WTC11 (cell line): ENCODE results near the gene COQ7. TPM values are rescaled to one million over a fixed set of nuclear protein-coding genes. Genes with fewer than 3 reads are reported as not detected.

Experiments
- ATAC-seq: fragments of 200-7000 bp; cut with Tn5 transposase; 2 replicates; pipeline ENCODE4 v1.10.0; 2021; ENCODE audit warnings: mild to moderate bottlenecking, moderate library complexity
- CTCF ChIA-PET: fragments of 300-600 bp; sonication (Branson Sonifier 250); formaldehyde crosslinking; loops from one replicate; lab custom pipeline; 2021; ENCODE audit warnings: antibody characterized with exemption; lab: Charles Lee
- POLR2A ChIA-PET: fragments of 350-600 bp; sonication (Branson Sonifier 250); formaldehyde crosslinking; loops from one replicate; lab custom pipeline; 2021; ENCODE audit warnings: antibody characterized with exemption; lab: Charles Lee
- DNase-seq: peaks from one replicate; pipeline ENCODE4 v3.0.0; 2021; ENCODE audit warnings: low spot score
- H3K27ac Mint-ChIP-seq: 2 replicates; pipeline ENCODE4 v1.8.0; 2021; ENCODE audit warnings: mixed read lengths
- H3K27me3 Mint-ChIP-seq: 2 replicates; pipeline ENCODE4 v1.8.0; 2021; ENCODE audit warnings: low read depth, mild to moderate bottlenecking, moderate library complexity, mixed read lengths
- H3K36me3 Mint-ChIP-seq: 2 replicates; pipeline ENCODE4 v1.8.0; 2021; ENCODE audit warnings: mixed read lengths
- H3K4me1 Mint-ChIP-seq: 2 replicates; pipeline ENCODE4 v1.8.0; 2022; ENCODE audit warnings: mixed read lengths
- H3K4me3 Mint-ChIP-seq: 2 replicates; pipeline ENCODE4 v1.8.0; 2021; ENCODE audit warnings: mild to moderate bottlenecking, moderate library complexity, mixed read lengths
- H3K9me3 Mint-ChIP-seq: 2 replicates; pipeline ENCODE4 v1.8.0; 2021; ENCODE audit warnings: mixed read lengths
- ATF3 ChIP-seq: sonication (generic); formaldehyde crosslinking; conservative IDR thresholded peaks from 2 replicates; pipeline ENCODE4 v1.8.1; 2022; ENCODE audit warnings: mild to moderate bottlenecking, missing genetic modification reagents
- CREB1 ChIP-seq: sonication (generic); formaldehyde crosslinking; IDR thresholded peaks from 2 replicates; pipeline ENCODE4 v1.8.0; 2023; ENCODE audit warnings: mild to moderate bottlenecking, missing genetic modification reagents
- E2F5 ChIP-seq: sonication (generic); formaldehyde crosslinking; IDR thresholded peaks from 2 replicates; pipeline ENCODE4 v1.8.1; 2022; ENCODE audit warnings: mild to moderate bottlenecking, moderate library complexity, missing genetic modification reagents
- EMX1 ChIP-seq: fragments of 250-450 bp; sonication (Bioruptor Pico); IDR thresholded peaks from 2 replicates; pipeline ENCODE4 v1.8.0; 2021; ENCODE audit warnings: mild to moderate bottlenecking
- GABPB1 ChIP-seq: sonication (generic); formaldehyde crosslinking; IDR thresholded peaks from 2 replicates; pipeline ENCODE4 v1.8.1; 2023; ENCODE audit warnings: mild to moderate bottlenecking, missing genetic modification reagents
- JAZF1 ChIP-seq: fragments of 250-450 bp; sonication (Bioruptor Pico); IDR thresholded peaks from 2 replicates; pipeline ENCODE4 v1.9.0; 2021; ENCODE audit warnings: moderate library complexity, mild to moderate bottlenecking, inconsistent platforms
- NFATC4 ChIP-seq: fragments of 250-450 bp; sonication (Bioruptor Pico); IDR thresholded peaks from 2 replicates; pipeline ENCODE4 v1.9.0; 2021; ENCODE audit warnings: mild to moderate bottlenecking
- NFYB ChIP-seq: sonication (generic); formaldehyde crosslinking; conservative IDR thresholded peaks from 2 replicates; pipeline ENCODE4 v1.8.0; 2022; ENCODE audit warnings: low read depth, missing genetic modification reagents
- SOX15 ChIP-seq: fragments of 250-450 bp; sonication (Bioruptor Pico); IDR thresholded peaks from 2 replicates; pipeline ENCODE4 v1.9.0; 2021; ENCODE audit warnings: mild to moderate bottlenecking
- TEAD4 ChIP-seq: sonication (generic); formaldehyde crosslinking; IDR thresholded peaks from 2 replicates; pipeline ENCODE4 v1.8.0; 2022; ENCODE audit warnings: mild to moderate bottlenecking, missing genetic modification reagents
- ZBTB21 ChIP-seq: sonication (generic); formaldehyde crosslinking; IDR thresholded peaks from 2 replicates; pipeline ENCODE4 v1.8.1; 2023; ENCODE audit warnings: mild to moderate bottlenecking, missing genetic modification reagents, borderline replicate concordance
- ZMAT4 ChIP-seq: fragments of 250-450 bp; sonication (Bioruptor Pico); IDR thresholded peaks from 2 replicates; pipeline ENCODE4 v1.9.0; 2021; ENCODE audit warnings: mild to moderate bottlenecking
- ZNF423 ChIP-seq: fragments of 250-450 bp; sonication (Bioruptor Pico); IDR thresholded peaks from 2 replicates; pipeline ENCODE4 v2.1.2; 2022; ENCODE audit warnings: mild to moderate bottlenecking, moderate library complexity
- ZNF532 ChIP-seq: fragments of 250-450 bp; sonication (Bioruptor Pico); IDR thresholded peaks from 2 replicates; pipeline ENCODE4 v1.9.0; 2021; ENCODE audit warnings: mild to moderate bottlenecking, borderline replicate concordance
- total RNA-seq: library from RNA; stranded (reverse); gene quantifications from 3 replicates; pipeline ENCODE4 v1.2.3, GENCODE V29; 2021
- TF ChIP-seq, protein P1 (sequence below): sonication (generic); formaldehyde crosslinking; IDR thresholded peaks from 2 replicates; pipeline ENCODE4 v1.8.0; 2023; ENCODE audit warnings: mild to moderate bottlenecking, missing genetic modification reagents
- TF ChIP-seq, protein P2 (sequence below): sonication (generic); formaldehyde crosslinking; IDR thresholded peaks from 2 replicates; pipeline ENCODE4 v1.8.0; 2022; ENCODE audit warnings: missing genetic modification reagents
- TF ChIP-seq, protein P3 (sequence below): sonication (generic); formaldehyde crosslinking; IDR thresholded peaks from 2 replicates; pipeline ENCODE4 v1.8.1; 2023; ENCODE audit warnings: mild to moderate bottlenecking, missing genetic modification reagents, moderate library complexity
- TF ChIP-seq, protein P4 (sequence below): sonication (generic); formaldehyde crosslinking; IDR thresholded peaks from 2 replicates; pipeline ENCODE4 v1.8.0; 2022; ENCODE audit warnings: mild to moderate bottlenecking, missing genetic modification reagents

COQ7 gene
- total RNA-seq, 1 experiment from 2014 or later: 20.7 TPM

- TF ChIP-seq, protein P1, sequence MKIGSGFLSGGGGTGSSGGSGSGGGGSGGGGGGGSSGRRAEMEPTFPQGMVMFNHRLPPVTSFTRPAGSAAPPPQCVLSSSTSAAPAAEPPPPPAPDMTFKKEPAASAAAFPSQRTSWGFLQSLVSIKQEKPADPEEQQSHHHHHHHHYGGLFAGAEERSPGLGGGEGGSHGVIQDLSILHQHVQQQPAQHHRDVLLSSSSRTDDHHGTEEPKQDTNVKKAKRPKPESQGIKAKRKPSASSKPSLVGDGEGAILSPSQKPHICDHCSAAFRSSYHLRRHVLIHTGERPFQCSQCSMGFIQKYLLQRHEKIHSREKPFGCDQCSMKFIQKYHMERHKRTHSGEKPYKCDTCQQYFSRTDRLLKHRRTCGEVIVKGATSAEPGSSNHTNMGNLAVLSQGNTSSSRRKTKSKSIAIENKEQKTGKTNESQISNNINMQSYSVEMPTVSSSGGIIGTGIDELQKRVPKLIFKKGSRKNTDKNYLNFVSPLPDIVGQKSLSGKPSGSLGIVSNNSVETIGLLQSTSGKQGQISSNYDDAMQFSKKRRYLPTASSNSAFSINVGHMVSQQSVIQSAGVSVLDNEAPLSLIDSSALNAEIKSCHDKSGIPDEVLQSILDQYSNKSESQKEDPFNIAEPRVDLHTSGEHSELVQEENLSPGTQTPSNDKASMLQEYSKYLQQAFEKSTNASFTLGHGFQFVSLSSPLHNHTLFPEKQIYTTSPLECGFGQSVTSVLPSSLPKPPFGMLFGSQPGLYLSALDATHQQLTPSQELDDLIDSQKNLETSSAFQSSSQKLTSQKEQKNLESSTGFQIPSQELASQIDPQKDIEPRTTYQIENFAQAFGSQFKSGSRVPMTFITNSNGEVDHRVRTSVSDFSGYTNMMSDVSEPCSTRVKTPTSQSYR (CRISPR knock-in tag): no peak
- TF ChIP-seq, protein P2, sequence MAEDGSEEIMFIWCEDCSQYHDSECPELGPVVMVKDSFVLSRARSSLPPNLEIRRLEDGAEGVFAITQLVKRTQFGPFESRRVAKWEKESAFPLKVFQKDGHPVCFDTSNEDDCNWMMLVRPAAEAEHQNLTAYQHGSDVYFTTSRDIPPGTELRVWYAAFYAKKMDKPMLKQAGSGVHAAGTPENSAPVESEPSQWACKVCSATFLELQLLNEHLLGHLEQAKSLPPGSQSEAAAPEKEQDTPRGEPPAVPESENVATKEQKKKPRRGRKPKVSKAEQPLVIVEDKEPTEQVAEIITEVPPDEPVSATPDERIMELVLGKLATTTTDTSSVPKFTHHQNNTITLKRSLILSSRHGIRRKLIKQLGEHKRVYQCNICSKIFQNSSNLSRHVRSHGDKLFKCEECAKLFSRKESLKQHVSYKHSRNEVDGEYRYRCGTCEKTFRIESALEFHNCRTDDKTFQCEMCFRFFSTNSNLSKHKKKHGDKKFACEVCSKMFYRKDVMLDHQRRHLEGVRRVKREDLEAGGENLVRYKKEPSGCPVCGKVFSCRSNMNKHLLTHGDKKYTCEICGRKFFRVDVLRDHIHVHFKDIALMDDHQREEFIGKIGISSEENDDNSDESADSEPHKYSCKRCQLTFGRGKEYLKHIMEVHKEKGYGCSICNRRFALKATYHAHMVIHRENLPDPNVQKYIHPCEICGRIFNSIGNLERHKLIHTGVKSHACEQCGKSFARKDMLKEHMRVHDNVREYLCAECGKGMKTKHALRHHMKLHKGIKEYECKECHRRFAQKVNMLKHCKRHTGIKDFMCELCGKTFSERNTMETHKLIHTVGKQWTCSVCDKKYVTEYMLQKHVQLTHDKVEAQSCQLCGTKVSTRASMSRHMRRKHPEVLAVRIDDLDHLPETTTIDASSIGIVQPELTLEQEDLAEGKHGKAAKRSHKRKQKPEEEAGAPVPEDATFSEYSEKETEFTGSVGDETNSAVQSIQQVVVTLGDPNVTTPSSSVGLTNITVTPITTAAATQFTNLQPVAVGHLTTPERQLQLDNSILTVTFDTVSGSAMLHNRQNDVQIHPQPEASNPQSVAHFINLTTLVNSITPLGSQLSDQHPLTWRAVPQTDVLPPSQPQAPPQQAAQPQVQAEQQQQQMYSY (CRISPR knock-in tag): no peak
- TF ChIP-seq ZBTB21 (no peak), CREB1 (CRISPR knock-in tag) (no peak), TEAD4 (CRISPR knock-in tag) (no peak)
Measured at GRCh38 chr16:19029980-19030379, 37.4 kb upstream of the COQ7 start (continued).

- Mint-ChIP-seq H3K9me3 (peaks cover 20% of the 10 kb centered on the region), H3K36me3 (peaks cover 11% of the 10 kb centered on the region), H3K27me3 (no peaks in the 10 kb centered on the region; the same call in 1 of the 2 replicates), H3K27ac (no peak overlapping the region), H3K4me3 (no peak overlapping the region), H3K4me1 (no peaks in the 10 kb centered on the region)
- no peak for ATAC-seq
- ChIA-PET POLR2A (no interaction called here), CTCF (no interaction called here)
- no peak for TF ChIP-seq ZMAT4
- peak; percentile 40 for TF ChIP-seq NFYB
- TF ChIP-seq ATF3 (CRISPR knock-in tag): no peak
- TF ChIP-seq, protein P3, sequence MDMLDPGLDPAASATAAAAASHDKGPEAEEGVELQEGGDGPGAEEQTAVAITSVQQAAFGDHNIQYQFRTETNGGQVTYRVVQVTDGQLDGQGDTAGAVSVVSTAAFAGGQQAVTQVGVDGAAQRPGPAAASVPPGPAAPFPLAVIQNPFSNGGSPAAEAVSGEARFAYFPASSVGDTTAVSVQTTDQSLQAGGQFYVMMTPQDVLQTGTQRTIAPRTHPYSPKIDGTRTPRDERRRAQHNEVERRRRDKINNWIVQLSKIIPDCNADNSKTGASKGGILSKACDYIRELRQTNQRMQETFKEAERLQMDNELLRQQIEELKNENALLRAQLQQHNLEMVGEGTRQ (CRISPR knock-in tag): peak; percentile 45; the same call in 1 of the 2 replicates
- DNase-seq: no peak
Measured at GRCh38 chr16:19031738-19032137, 35.7 kb upstream of the COQ7 start.

DNA sequence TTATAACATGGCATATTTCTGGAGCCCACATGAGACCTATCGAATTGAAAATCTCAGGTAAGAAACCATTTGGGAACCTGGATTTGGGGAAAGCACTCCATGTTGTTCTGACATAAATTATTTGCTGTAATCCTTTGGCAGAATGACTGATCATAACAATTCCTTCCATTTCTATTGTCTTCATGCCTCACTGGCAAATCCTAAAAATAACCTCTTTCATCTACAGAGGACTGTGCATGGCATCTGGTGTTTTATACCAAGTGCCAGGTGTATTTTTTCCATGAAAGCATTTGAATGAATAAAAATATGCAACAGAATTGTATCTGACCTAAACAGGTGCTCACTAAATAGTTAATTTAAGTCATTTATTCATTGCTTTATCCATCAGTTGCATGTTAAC is 33.7 kb upstream of the COQ7 start:
- POLR2A ChIA-PET: no interaction called here
- H3K4me1 Mint-ChIP-seq: no peaks in the 10 kb centered on the region
- no peak overlapping the region for H3K4me3 Mint-ChIP-seq
- no peak for ATAC-seq
- H3K27me3 Mint-ChIP-seq: no peaks in the 10 kb centered on the region; the same call in 1 of the 2 replicates
- CTCF ChIA-PET: no interaction called here
- peaks cover 11% of the 10 kb centered on the region for H3K36me3 Mint-ChIP-seq
- H3K9me3 Mint-ChIP-seq: peaks cover 21% of the 10 kb centered on the region
- DNase-seq: no peak
- H3K27ac Mint-ChIP-seq: no peak overlapping the region
- TF ChIP-seq ZNF423: no peak
- TF ChIP-seq EMX1 (CRISPR knock-in tag): no peak
- TF ChIP-seq JAZF1 (CRISPR knock-in tag): no peak
- TF ChIP-seq ZNF532: no peak
- TF ChIP-seq SOX15: no peak
- TF ChIP-seq GABPB1: no peak
- no peak for TF ChIP-seq E2F5 (CRISPR knock-in tag)
- no peak for TF ChIP-seq NFATC4 (CRISPR knock-in tag)
- TF ChIP-seq, protein P1 (CRISPR knock-in tag): no peak
- TF ChIP-seq, protein P4, sequence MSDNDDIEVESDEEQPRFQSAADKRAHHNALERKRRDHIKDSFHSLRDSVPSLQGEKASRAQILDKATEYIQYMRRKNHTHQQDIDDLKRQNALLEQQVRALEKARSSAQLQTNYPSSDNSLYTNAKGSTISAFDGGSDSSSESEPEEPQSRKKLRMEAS: no peak
